SK-N-SH (cell line): ENCODE measurements around the gene ZNF136. TPM values are rescaled to one million over a fixed set of nuclear protein-coding genes. Genes with fewer than 3 reads are reported as not detected.

Experiments
- CTCF ChIA-PET: fragments of 300-600, 350-600 bp; formaldehyde crosslinking; extraction: SDS; loops from one replicate; lab custom pipeline; 2021; lab: Yijun Ruan, JAX
- POLR2A ChIA-PET: fragments of 350-600 bp; sonication (Branson Sonifier 250); formaldehyde crosslinking; extraction: SDS; loops from one replicate; lab custom pipeline; 2020; ENCODE audit warnings: antibody characterized with exemption, inconsistent platforms; lab: Yijun Ruan, JAX
- DNase-seq: peaks from one replicate; pipeline ENCODE4 v3.0.0; 2012
- H2AFZ ChIP-seq: fragments of 200-600 bp; sonication (generic); 2 replicates; pipeline ENCODE4 v1.8.1; 2016; ENCODE audit warnings: antibody characterized with exemption, mild to moderate bottlenecking, low read depth
- H3F3A ChIP-seq: fragments of 200-600 bp; sonication (generic); replicated peaks from 2 replicates; pipeline ENCODE3; 2016; ENCODE audit warnings: antibody characterized with exemption, mild to moderate bottlenecking; ENCODE audit not compliant: insufficient read depth
- H3K27ac ChIP-seq, 2 experiments: fragments of 200-500 bp in 1 of 2; fragments of 200-600 bp in 1 of 2; sonication (Bioruptor generic) in 1 of 2; sonication (generic), shearing (Covaris generic) in 1 of 2; 2 replicates each; pipeline versions ENCODE4 v1.5.1 to v1.6.1; 2014 to 2016; ENCODE audit warnings: low read depth in 2 of 2, inconsistent platforms in 1 of 2, low read length in 1 of 2, mild to moderate bottlenecking in 1 of 2, mixed read lengths in 1 of 2
- H3K27me3 ChIP-seq: fragments of 200-600 bp; sonication (generic), shearing (Covaris generic); 2 replicates; pipeline ENCODE4 v1.6.1; 2016; ENCODE audit warnings: mixed run types; ENCODE audit not compliant: insufficient read depth
- H3K36me3 ChIP-seq, 2 experiments: fragments of 200-500 bp in 1 of 2; fragments of 200-600 bp in 1 of 2; sonication (Bioruptor generic) in 1 of 2; sonication (generic) in 1 of 2; replicated peaks in 1 of 2; 2 replicates each; pipeline versions ENCODE3 to v1.5.1; 2014 to 2016; ENCODE audit warnings: low read length in 1 of 2, mild to moderate bottlenecking in 1 of 2; ENCODE audit not compliant: insufficient read depth in 2 of 2, control insufficient read depth in 1 of 2
- H3K4me1 ChIP-seq, 2 experiments: fragments of 200-500 bp in 1 of 2; fragments of 200-600 bp in 1 of 2; sonication (Bioruptor generic) in 1 of 2; sonication (generic), shearing (Covaris generic) in 1 of 2; 2 replicates each; pipeline versions ENCODE4 v1.5.1 to v1.6.1; 2014 to 2016; ENCODE audit warnings: low read depth in 1 of 2, low read length in 1 of 2, mixed run types in 1 of 2; ENCODE audit not compliant: insufficient read depth in 2 of 2, control insufficient read depth in 1 of 2
- H3K4me2 ChIP-seq: fragments of 200-600 bp; sonication (generic), shearing (Covaris generic); 2 replicates; pipeline ENCODE4 v1.6.1; 2017; ENCODE audit warnings: mixed run types
- H3K4me3 ChIP-seq, 2 experiments: fragments of 200-500 bp in 1 of 2; fragments of 200-600 bp in 1 of 2; sonication (Bioruptor generic) in 1 of 2; sonication (generic), shearing (Covaris generic) in 1 of 2; 2 replicates each; pipeline versions ENCODE4 v1.5.1 to v1.8.1; 2014 to 2016; ENCODE audit warnings: low read depth in 2 of 2, inconsistent platforms in 1 of 2, low read length in 1 of 2, mild to moderate bottlenecking in 1 of 2, mixed read lengths in 1 of 2, moderate library complexity in 1 of 2
- H3K79me2 ChIP-seq: fragments of 200-600 bp; sonication (generic); 2 replicates; pipeline ENCODE4 v1.8.1; 2017; ENCODE audit warnings: mild to moderate bottlenecking; ENCODE audit not compliant: insufficient read depth
- H3K9ac ChIP-seq: fragments of 200-600 bp; sonication (generic); 2 replicates; pipeline ENCODE4 v1.6.1; 2017; ENCODE audit warnings: mixed run types
- H3K9me2 ChIP-seq: fragments of 200-600 bp; sonication (generic); 2 replicates; pipeline ENCODE4 v1.6.1; 2017; ENCODE audit warnings: mixed run types
- H3K9me3 ChIP-seq: fragments of 200-600 bp; sonication (generic); 2 replicates; pipeline ENCODE4 v1.6.1; 2017; ENCODE audit warnings: mixed run types, mild to moderate bottlenecking, moderate library complexity
- H4K20me1 ChIP-seq: fragments of 200-600 bp; sonication (generic); 2 replicates; pipeline ENCODE4 v1.6.1; 2017; ENCODE audit warnings: mild to moderate bottlenecking, mixed run types; ENCODE audit not compliant: insufficient read depth
- ELF1 ChIP-seq: IDR thresholded peaks from 2 replicates; pipeline ENCODE4 v1.4.0; 2012
- EP300 ChIP-seq, 2 experiments: IDR thresholded peaks; 2 replicates each; pipeline versions ENCODE4 v1.4.0 to v1.6.1; 2012; ENCODE audit warnings: borderline replicate concordance in 1 of 2, low read depth in 1 of 2, low read length in 1 of 2
- EZH2phosphoT487 ChIP-seq: fragments of 200-600 bp; sonication (generic); IDR thresholded peaks from 2 replicates; pipeline ENCODE4 v1.6.1; 2017; ENCODE audit warnings: low read depth, mixed run types, mild to moderate bottlenecking, antibody characterized with exemption, moderate library complexity, borderline replicate concordance
- FOSL2 ChIP-seq: IDR thresholded peaks from 2 replicates; pipeline ENCODE4 v1.4.0; 2012; ENCODE audit warnings: low read depth, mild to moderate bottlenecking, moderate library complexity, borderline replicate concordance
- FOXM1 ChIP-seq: IDR thresholded peaks from 2 replicates; pipeline ENCODE4 v1.4.0; 2012; ENCODE audit warnings: low read depth, mild to moderate bottlenecking
- GABPA ChIP-seq: IDR thresholded peaks from 2 replicates; pipeline ENCODE4 v1.4.0; 2012; ENCODE audit warnings: low read depth, mild to moderate bottlenecking
- JUND ChIP-seq: IDR thresholded peaks from 2 replicates; pipeline ENCODE4 v1.4.0; 2012
- MEF2A ChIP-seq: IDR thresholded peaks from 2 replicates; pipeline ENCODE4 v1.4.0; 2012; ENCODE audit warnings: low read depth, borderline replicate concordance
- NRF1 ChIP-seq: IDR thresholded peaks from 2 replicates; pipeline ENCODE4 v1.6.1; 2012; ENCODE audit warnings: low read depth, mild to moderate bottlenecking, low read length
- RXRA ChIP-seq: IDR thresholded peaks from 2 replicates; pipeline ENCODE4 v1.4.0; 2012; ENCODE audit warnings: low read depth, mild to moderate bottlenecking, borderline replicate concordance
- TAF1 ChIP-seq: IDR thresholded peaks from 2 replicates; pipeline ENCODE4 v1.6.1; 2012; ENCODE audit warnings: low read depth, mild to moderate bottlenecking, low read length, moderate library complexity, borderline replicate concordance
- WGBS: methylation state at CpG from one replicate; pipeline ENCODE4 v1.1.6; 2017; ENCODE audit warnings: low lambda C conversion rate; 5-methylcytosine and 5-hydroxymethylcytosine counted together
- polyA plus RNA-seq, 3 experiments: library from polyadenylated mRNA; depleted of rRNA; stranded (reverse); fragments of >200 nt; gene quantifications; 2 replicates each; pipeline ENCODE4 v1.2.3, GENCODE V29; 2012
- TF ChIP-seq, protein P1 (sequence below): fragments of 200-600 bp; sonication (generic); IDR thresholded peaks from 2 replicates; pipeline ENCODE4 v1.6.1; 2017; ENCODE audit warnings: antibody characterized with exemption, mild to moderate bottlenecking, moderate library complexity
- TF ChIP-seq, protein P2 (sequence below): IDR thresholded peaks from 2 replicates; pipeline ENCODE4 v1.4.0; 2012; ENCODE audit warnings: low read depth
- TF ChIP-seq, protein P3 (sequence below): fragments of 150-350 bp; IDR thresholded peaks from 2 replicates; pipeline ENCODE4 v1.6.1; 2016; ENCODE audit warnings: mild to moderate bottlenecking, low read depth, low read length
- TF ChIP-seq, protein P4 (sequence below): IDR thresholded peaks from 2 replicates; pipeline ENCODE4; 2012
- TF ChIP-seq, protein P5 (sequence below): fragments of 150-350 bp; IDR thresholded peaks from 2 replicates; pipeline ENCODE4 v1.6.1; 2017; ENCODE audit warnings: antibody characterized with exemption, low read length, low read depth, borderline replicate concordance

Gene ZNF136
- polyA plus RNA-seq, 1 of the 3 experiments (the other 2 are of a cell fraction): 1.7 TPM

DNA sequence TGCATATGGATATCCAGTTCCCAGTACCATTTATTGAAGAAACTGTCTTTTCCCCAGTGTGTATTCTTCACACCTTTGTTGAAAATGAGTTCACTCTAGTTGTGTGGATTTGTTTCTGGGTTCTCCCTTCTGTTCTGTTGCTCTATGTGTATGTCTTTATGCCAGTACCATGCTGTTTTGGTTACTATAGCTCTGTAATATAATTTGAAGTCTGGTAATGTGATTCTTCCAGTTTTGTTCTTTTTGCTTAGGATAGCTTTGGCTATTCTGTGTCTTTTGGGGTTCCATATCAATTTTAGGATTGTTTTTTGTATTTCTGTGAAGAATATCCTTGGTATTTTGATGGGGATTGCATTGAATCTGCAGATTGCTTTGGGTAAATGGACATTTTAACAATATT is 35.2 kb downstream of the ZNF136 start:
- H3K27ac ChIP-seq: no peak overlapping the region
- peaks cover 0 to 2% of the 10 kb centered on the region in 2 experiments for H3K36me3 ChIP-seq
- H3K4me3 ChIP-seq: no peak overlapping the region
- H3K27me3 ChIP-seq: no peaks in the 10 kb centered on the region
- no peak for DNase-seq
- no peak overlapping the region for H3K9ac ChIP-seq
- H3F3A ChIP-seq: peaks cover 4% of the 10 kb centered on the region
- H3K4me2 ChIP-seq: no peak overlapping the region
- H3K9me3 ChIP-seq: peaks cover 15% of the 10 kb centered on the region
- H3K79me2 ChIP-seq: no peaks in the 10 kb centered on the region
- TF ChIP-seq FOXM1: no peak
- TF ChIP-seq RXRA: no peak
- TF ChIP-seq, protein P1, sequence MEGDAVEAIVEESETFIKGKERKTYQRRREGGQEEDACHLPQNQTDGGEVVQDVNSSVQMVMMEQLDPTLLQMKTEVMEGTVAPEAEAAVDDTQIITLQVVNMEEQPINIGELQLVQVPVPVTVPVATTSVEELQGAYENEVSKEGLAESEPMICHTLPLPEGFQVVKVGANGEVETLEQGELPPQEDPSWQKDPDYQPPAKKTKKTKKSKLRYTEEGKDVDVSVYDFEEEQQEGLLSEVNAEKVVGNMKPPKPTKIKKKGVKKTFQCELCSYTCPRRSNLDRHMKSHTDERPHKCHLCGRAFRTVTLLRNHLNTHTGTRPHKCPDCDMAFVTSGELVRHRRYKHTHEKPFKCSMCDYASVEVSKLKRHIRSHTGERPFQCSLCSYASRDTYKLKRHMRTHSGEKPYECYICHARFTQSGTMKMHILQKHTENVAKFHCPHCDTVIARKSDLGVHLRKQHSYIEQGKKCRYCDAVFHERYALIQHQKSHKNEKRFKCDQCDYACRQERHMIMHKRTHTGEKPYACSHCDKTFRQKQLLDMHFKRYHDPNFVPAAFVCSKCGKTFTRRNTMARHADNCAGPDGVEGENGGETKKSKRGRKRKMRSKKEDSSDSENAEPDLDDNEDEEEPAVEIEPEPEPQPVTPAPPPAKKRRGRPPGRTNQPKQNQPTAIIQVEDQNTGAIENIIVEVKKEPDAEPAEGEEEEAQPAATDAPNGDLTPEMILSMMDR: no peak
- TF ChIP-seq JUND: no peak
- no peak for TF ChIP-seq NRF1
- no peak for TF ChIP-seq FOSL2
- TF ChIP-seq GABPA: no peak
- TF ChIP-seq ELF1: no peak
- TF ChIP-seq, protein P2, sequence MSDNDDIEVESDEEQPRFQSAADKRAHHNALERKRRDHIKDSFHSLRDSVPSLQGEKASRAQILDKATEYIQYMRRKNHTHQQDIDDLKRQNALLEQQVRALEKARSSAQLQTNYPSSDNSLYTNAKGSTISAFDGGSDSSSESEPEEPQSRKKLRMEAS: no peak
- no peaks in the 10 kb centered on the region; a peak in 1 of 4 replicates for H3K4me1 ChIP-seq
- no peaks in the 10 kb centered on the region for H4K20me1 ChIP-seq
- CTCF ChIA-PET: no interaction called here
- no peak overlapping the region for H2AFZ ChIP-seq
- H3K9me2 ChIP-seq: no peaks in the 10 kb centered on the region
- POLR2A ChIA-PET: no interaction called here

DNA sequence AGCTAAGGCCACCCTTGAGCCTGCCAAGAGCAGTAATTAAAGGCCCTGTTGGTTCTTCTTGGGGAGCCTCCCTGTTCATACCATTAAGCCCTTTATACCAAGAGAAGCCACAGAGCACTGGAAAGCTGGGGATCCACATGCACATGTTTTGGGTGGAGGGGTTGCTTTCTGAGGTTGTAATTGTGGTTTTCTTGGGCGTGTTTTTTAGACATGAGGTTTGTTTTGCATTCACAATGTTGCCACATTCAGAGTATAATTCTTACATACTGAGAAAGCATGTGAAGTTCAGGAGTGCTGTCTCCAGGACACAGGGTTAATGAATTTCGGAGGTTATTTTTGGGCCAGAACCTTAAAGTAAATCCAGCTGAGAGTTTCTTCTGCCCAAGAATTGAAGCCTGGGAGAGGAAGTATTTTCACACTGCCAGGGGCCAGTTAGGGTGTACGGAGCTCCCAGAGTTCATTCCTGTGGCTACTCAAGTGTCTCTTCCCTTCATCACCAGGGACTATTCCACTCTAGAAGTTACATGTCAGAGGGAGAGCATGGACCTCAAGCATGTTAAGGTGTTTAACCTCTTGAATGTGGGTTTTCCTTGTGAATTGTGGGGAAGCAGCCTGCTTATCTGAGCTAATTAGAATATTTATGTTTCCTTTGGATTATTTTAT is 37.0 kb downstream of the ZNF136 start:
- no peak overlapping the region for H3K4me3 ChIP-seq
- no peaks in the 10 kb centered on the region for H3F3A ChIP-seq
- no peaks in the 10 kb centered on the region for H3K79me2 ChIP-seq
- peaks cover 0 to 2% of the 10 kb centered on the region in 2 experiments for H3K36me3 ChIP-seq
- no peaks in the 10 kb centered on the region for H3K9me2 ChIP-seq
- no peaks in the 10 kb centered on the region for H4K20me1 ChIP-seq
- H3K9me3 ChIP-seq: peaks cover 17% of the 10 kb centered on the region
- no peak overlapping the region for H2AFZ ChIP-seq
- no peak overlapping the region for H3K9ac ChIP-seq
- ChIA-PET POLR2A (no interaction called here), CTCF (no interaction called here)
- H3K27me3 ChIP-seq: no peaks in the 10 kb centered on the region
- TF ChIP-seq, protein P3, sequence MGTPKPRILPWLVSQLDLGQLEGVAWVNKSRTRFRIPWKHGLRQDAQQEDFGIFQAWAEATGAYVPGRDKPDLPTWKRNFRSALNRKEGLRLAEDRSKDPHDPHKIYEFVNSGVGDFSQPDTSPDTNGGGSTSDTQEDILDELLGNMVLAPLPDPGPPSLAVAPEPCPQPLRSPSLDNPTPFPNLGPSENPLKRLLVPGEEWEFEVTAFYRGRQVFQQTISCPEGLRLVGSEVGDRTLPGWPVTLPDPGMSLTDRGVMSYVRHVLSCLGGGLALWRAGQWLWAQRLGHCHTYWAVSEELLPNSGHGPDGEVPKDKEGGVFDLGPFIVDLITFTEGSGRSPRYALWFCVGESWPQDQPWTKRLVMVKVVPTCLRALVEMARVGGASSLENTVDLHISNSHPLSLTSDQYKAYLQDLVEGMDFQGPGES: no peak
- TF ChIP-seq, protein P4, sequence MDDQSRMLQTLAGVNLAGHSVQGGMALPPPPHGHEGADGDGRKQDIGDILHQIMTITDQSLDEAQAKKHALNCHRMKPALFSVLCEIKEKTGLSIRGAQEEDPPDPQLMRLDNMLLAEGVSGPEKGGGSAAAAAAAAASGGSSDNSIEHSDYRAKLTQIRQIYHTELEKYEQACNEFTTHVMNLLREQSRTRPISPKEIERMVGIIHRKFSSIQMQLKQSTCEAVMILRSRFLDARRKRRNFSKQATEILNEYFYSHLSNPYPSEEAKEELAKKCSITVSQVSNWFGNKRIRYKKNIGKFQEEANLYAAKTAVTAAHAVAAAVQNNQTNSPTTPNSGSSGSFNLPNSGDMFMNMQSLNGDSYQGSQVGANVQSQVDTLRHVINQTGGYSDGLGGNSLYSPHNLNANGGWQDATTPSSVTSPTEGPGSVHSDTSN: no peak
- TF ChIP-seq MEF2A (no peak), EZH2phosphoT487 (no peak), TAF1 (no peak), NRF1 (no peak), EP300 (IDR thresholded peaks at IDR 0.05; ENCODE audit: borderline replicate concordance in 1 of 2, low read depth in 1 of 2, low read length in 1 of 2) (no peak), FOXM1 (no peak)
- TF ChIP-seq, protein P5, sequence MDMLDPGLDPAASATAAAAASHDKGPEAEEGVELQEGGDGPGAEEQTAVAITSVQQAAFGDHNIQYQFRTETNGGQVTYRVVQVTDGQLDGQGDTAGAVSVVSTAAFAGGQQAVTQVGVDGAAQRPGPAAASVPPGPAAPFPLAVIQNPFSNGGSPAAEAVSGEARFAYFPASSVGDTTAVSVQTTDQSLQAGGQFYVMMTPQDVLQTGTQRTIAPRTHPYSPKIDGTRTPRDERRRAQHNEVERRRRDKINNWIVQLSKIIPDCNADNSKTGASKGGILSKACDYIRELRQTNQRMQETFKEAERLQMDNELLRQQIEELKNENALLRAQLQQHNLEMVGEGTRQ: no peak
- H3K27ac ChIP-seq: no peak overlapping the region
- H3K4me1 ChIP-seq: no peaks in the 10 kb centered on the region
- DNase-seq: no peak
- H3K4me2 ChIP-seq: no peak overlapping the region
- WGBS: 28% methylated on average over 3 of the region's 3 CpGs
